IgD-negative memory B cell (primary cell): ENCODE data around the gene FN3K. TPM values are rescaled to one million over a fixed set of nuclear protein-coding genes. Genes with fewer than 3 reads are reported as not detected.
A peak's percentile ranks its signal among the peaks of the same experiment; 100 is the strongest.

Source experiments
- H3K27ac Mint-ChIP-seq, 3 donors: one replicate each; pipeline ENCODE4 v1.8.0; 2020 to 2022; ENCODE audit warnings: mild to moderate bottlenecking in 3 of 3, mixed read lengths in 3 of 3, moderate library complexity in 1 of 3
- H3K27me3 Mint-ChIP-seq: one replicate; pipeline ENCODE4 v1.8.0; 2021; ENCODE audit warnings: mixed read lengths
- H3K36me3 Mint-ChIP-seq: one replicate; pipeline ENCODE4 v1.8.0; 2020; ENCODE audit warnings: mild to moderate bottlenecking, mixed read lengths
- H3K4me1 Mint-ChIP-seq, 3 donors: one replicate each; pipeline ENCODE4 v1.8.0; 2020 to 2022; ENCODE audit warnings: mixed read lengths in 3 of 3, mild to moderate bottlenecking in 1 of 3
- H3K4me3 Mint-ChIP-seq, 4 donors: one replicate each; pipeline ENCODE4 v1.8.0; 2020 to 2022; ENCODE audit warnings: mild to moderate bottlenecking in 4 of 4, mixed read lengths in 4 of 4, moderate library complexity in 3 of 4
- H3K9me3 Mint-ChIP-seq, 3 donors: one replicate each; pipeline ENCODE4 v1.8.0; 2020 to 2021; ENCODE audit warnings: mixed read lengths in 3 of 3, mild to moderate bottlenecking in 1 of 3
- polyA plus RNA-seq: library from polyadenylated mRNA; unstranded; fragments of 300-500 nt; fragmentation: Illumina TruSeq; gene quantifications from one replicate; pipeline ENCODE4 v1.2.3, GENCODE V29; 2021

The FN3K gene
- polyA plus RNA-seq, 1 donor from 2014 or later: not detected

- peaks cover 3% of the 10 kb centered on the region for H3K36me3 Mint-ChIP-seq
- H3K4me1 Mint-ChIP-seq: peaks cover 3 to 8% (median 7%) of the 10 kb centered on the region in 3 donors
- no peak overlapping the region for H3K4me3 Mint-ChIP-seq
- H3K27ac Mint-ChIP-seq: no peak overlapping the region
- H3K9me3 Mint-ChIP-seq: no peaks in the 10 kb centered on the region
- no peaks in the 10 kb centered on the region for H3K27me3 Mint-ChIP-seq
These were observed 51.0 kb downstream of the FN3K start for GRCh38 chr17:82786427-82786826.

GRCh38 chr17:82787081-82787848 is 51.9 kb downstream of the FN3K start:
- Mint-ChIP-seq H3K9me3 (no peaks in the 10 kb centered on the region), H3K27ac (no peak overlapping the region), H3K4me1 (peaks cover 0 to 3% (median 3%) of the 10 kb centered on the region in 3 donors)

GRCh38 chr17:82788206-82789001 is 53.0 kb downstream of the FN3K start:
- Mint-ChIP-seq H3K27ac (no peak overlapping the region), H3K4me3 (no peak overlapping the region), H3K36me3 (peaks cover 3% of the 10 kb centered on the region), H3K4me1 (peaks cover 0 to 6% (median 3%) of the 10 kb centered on the region in 3 donors), H3K27me3 (no peaks in the 10 kb centered on the region), H3K9me3 (no peaks in the 10 kb centered on the region)

More at GRCh38 chr17:82787081-82787848, 51.9 kb downstream of the FN3K start:
- H3K27me3 Mint-ChIP-seq: no peaks in the 10 kb centered on the region
- H3K4me3 Mint-ChIP-seq: peak overlapping the region in 1 of 4 donors; percentile 47
- peaks cover 3% of the 10 kb centered on the region for H3K36me3 Mint-ChIP-seq

DNA sequence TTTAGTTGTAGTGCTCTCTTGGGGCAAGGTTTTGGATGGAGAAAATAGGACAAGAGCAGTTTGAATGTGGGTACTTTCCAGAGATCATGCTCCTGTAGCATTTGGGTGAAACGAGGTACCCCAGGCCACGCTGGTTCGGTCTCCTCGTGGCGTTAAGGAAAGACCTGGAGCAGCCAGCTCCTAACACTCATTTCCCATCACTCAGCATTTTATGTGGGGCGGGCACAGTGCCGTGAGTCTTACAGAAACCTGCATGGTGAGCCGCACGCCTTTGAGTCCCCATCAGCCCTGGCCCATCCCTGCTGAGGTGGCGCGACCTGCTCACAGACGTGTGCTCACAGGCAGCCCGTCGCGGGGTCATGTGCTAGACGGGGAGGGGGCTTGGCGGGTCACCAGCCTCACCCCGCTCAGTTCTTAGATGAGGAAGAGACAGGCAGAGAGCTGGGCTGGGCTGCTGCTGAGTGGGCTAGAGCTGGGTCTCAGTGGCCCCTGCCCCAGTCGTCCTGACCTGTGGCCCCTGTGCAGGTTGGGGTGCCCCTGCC is 53.7 kb downstream of the FN3K start:
- Mint-ChIP-seq H3K4me3 (no peak overlapping the region), H3K4me1 (peaks cover 0 to 6% (median 3%) of the 10 kb centered on the region in 3 donors), H3K9me3 (no peaks in the 10 kb centered on the region), H3K27ac (no peak overlapping the region), H3K36me3 (peaks cover 2% of the 10 kb centered on the region), H3K27me3 (no peaks in the 10 kb centered on the region)

DNA sequence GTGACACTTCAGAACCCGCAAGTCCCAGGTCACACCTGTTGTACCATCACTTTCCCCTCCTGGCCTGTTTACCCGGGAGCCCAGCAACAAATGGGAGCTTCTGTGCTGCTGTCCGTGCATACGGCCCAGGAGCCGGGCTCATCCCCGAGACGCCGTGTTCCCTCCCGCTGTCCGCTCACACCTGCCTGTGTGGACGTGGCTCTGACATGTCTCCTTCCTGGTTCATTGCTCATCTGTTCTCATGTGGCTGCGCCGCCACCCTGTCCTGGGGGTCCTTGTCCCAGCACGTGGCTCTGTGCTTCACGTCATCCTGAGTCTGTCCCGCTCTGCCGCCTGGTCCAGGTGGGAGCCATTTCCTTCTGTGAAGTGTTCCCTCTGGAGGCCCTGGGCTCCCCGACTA is 54.4 kb downstream of the FN3K start:
- Mint-ChIP-seq H3K4me1 (peaks cover 0 to 6% (median 3%) of the 10 kb centered on the region in 3 donors), H3K9me3 (no peaks in the 10 kb centered on the region), H3K4me3 (no peak overlapping the region), H3K27ac (no peak overlapping the region), H3K36me3 (no peaks in the 10 kb centered on the region), H3K27me3 (no peaks in the 10 kb centered on the region)

GRCh38 chr17:82790391-82790790 is 55.0 kb downstream of the FN3K start:
- no peaks in the 10 kb centered on the region for H3K36me3 Mint-ChIP-seq
- H3K4me1 Mint-ChIP-seq: peaks cover 0 to 6% (median 3%) of the 10 kb centered on the region in 3 donors
- H3K27me3 Mint-ChIP-seq: no peaks in the 10 kb centered on the region
- no peaks in the 10 kb centered on the region for H3K9me3 Mint-ChIP-seq
- H3K4me3 Mint-ChIP-seq: peak overlapping the region in 1 of 4 donors; percentile 70
- H3K27ac Mint-ChIP-seq: no peak overlapping the region

- Mint-ChIP-seq H3K27me3 (no peaks in the 10 kb centered on the region), H3K4me1 (peaks cover 0 to 6% (median 3%) of the 10 kb centered on the region in 3 donors), H3K36me3 (no peaks in the 10 kb centered on the region), H3K9me3 (no peaks in the 10 kb centered on the region), H3K27ac (no peak overlapping the region), H3K4me3 (no peak overlapping the region)
These were observed 56.1 kb downstream of the FN3K start for GRCh38 chr17:82791532-82791931.

GRCh38 chr17:82793974-82794630 is 58.7 kb downstream of the FN3K start:
- H3K4me3 Mint-ChIP-seq: no peak overlapping the region

DNA sequence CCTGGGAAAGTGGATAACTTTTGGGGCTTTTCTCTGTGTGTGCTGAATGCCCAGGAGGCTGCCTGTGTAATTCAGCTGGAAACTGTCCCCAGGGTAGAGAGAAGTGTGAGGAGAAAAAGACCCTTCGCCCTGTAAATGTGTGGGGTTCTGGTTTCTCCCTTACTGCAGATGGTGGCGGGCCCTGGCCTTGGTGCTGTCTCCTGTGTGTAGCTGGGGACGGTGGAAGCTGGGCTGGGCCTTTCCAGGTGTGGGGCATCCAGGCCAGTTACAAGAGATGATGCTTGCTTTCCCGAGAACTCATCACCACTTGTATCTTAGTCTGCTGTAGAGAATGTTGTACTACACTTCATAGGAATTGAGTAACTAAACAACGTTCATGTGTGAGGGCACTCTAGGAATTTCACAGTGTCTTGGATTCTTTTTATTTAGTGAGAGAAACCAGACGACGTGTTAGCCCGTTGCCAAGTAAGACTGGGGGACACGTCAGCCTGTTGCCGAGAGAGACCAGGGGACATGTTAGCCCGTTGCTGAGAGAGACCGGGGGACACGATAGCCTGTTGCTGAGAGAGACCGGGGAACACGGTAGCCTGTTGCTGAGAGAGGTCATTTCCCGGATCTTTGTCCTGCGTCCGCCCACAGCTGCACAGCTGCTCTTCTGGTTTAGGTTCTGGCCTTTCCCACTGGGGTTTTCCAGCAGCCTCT is 59.5 kb downstream of the FN3K start:
- Mint-ChIP-seq H3K4me1 (peaks cover 0 to 3% (median 0%) of the 10 kb centered on the region in 3 donors), H3K27me3 (no peaks in the 10 kb centered on the region), H3K27ac (peak overlapping the region in 1 of 3 donors; percentile 68), H3K9me3 (no peaks in the 10 kb centered on the region), H3K4me3 (no peak overlapping the region), H3K36me3 (peaks cover 2% of the 10 kb centered on the region)

More at GRCh38 chr17:82793974-82794630, 58.7 kb downstream of the FN3K start:
- Mint-ChIP-seq H3K27me3 (no peaks in the 10 kb centered on the region), H3K27ac (no peak overlapping the region), H3K36me3 (no peaks in the 10 kb centered on the region), H3K9me3 (no peaks in the 10 kb centered on the region), H3K4me1 (peaks cover 0 to 3% (median 0%) of the 10 kb centered on the region in 3 donors)

DNA sequence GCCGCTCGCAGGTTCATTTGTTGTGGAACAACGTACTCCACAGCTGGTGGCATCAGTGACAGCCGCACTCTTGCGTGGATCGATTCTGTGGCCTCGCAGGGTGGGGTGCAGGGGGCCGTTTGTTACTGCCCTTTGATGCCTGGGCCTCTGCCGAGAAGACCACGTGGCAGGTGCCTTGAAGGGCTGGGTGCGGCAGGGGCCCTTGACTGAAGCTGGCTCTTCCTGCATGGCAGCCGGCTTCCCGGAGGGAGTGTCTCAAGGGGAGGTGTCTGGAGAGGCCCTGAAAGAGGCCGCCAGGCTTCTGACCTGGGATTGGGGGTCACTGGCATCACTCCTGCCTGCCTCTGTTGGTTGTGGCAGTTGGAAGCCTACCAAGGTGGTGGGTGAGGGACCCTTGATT is 60.2 kb downstream of the FN3K start:
- H3K27me3 Mint-ChIP-seq: no peaks in the 10 kb centered on the region
- H3K27ac Mint-ChIP-seq: no peak overlapping the region
- no peak overlapping the region for H3K4me3 Mint-ChIP-seq
- H3K9me3 Mint-ChIP-seq: no peaks in the 10 kb centered on the region
- peaks cover 4% of the 10 kb centered on the region for H3K36me3 Mint-ChIP-seq
- peaks cover 0 to 3% (median 0%) of the 10 kb centered on the region in 3 donors for H3K4me1 Mint-ChIP-seq

GRCh38 chr17:82797061-82797460 is 61.6 kb downstream of the FN3K start:
- H3K36me3 Mint-ChIP-seq: peaks cover 6% of the 10 kb centered on the region

DNA sequence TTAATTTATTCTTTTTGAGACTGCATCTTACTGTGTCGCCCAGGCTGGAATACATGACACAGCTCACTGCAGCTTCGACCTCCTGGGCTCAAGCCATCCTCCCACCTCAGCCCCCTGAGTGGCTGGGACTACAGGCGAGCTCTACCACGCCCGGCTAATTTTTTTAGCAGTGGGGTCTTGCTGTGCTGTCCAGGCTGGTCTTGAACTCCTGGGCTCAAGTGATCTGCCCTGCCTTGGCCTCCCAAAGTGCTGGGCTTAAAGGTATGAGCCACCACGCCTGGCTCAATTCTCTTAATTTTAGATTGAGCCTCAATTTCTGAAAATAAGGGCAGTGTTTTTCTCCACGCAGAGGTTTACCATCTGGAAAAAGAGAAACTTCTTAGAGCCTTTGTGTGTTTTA is 63.3 kb downstream of the FN3K start:
- no peak overlapping the region for H3K27ac Mint-ChIP-seq

More at GRCh38 chr17:82797061-82797460, 61.6 kb downstream of the FN3K start:
- Mint-ChIP-seq H3K9me3 (peaks cover 0 to 3% (median 3%) of the 10 kb centered on the region in 3 donors), H3K27ac (no peak overlapping the region), H3K27me3 (no peaks in the 10 kb centered on the region), H3K4me1 (peaks cover 0 to 6% (median 3%) of the 10 kb centered on the region in 3 donors), H3K4me3 (no peak overlapping the region)

DNA sequence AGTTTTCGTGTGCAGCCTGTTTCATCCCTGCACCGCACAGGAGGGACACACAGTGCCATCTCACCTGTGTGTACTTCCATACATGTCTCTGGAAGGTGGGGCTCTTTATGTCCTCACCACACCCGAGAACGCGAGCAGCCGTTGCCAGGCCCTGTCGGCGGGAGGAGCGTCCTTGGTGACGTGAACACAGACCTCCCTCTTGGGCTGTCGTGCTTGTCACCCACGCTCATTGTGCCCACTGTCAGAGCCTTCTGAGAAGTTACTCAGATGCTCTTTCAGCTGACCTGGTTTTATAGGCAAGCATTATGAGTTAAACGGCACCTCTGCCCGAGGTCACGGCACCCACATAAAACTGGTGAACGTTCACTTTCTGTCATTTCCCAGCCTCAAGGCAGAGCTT is 64.2 kb downstream of the FN3K start:
- Mint-ChIP-seq H3K27ac (no peak overlapping the region), H3K27me3 (no peaks in the 10 kb centered on the region), H3K4me1 (peaks cover 0 to 7% (median 3%) of the 10 kb centered on the region in 3 donors), H3K4me3 (no peak overlapping the region), H3K9me3 (peaks cover 0 to 3% (median 3%) of the 10 kb centered on the region in 3 donors), H3K36me3 (peaks cover 9% of the 10 kb centered on the region)

More for the DNA sequence above, 63.3 kb downstream of the FN3K start:
- peaks cover 0 to 7% (median 3%) of the 10 kb centered on the region in 3 donors for H3K4me1 Mint-ChIP-seq
- H3K9me3 Mint-ChIP-seq: peaks cover 0 to 3% (median 3%) of the 10 kb centered on the region in 3 donors
- no peaks in the 10 kb centered on the region for H3K27me3 Mint-ChIP-seq
- H3K4me3 Mint-ChIP-seq: no peak overlapping the region
- H3K36me3 Mint-ChIP-seq: peaks cover 9% of the 10 kb centered on the region
